Posterior cingulate gyrus (tissue), 11 donors: ENCODE data around the gene TBC1D17.

Experiments
- DNase-seq, 10 donors: peaks; one replicate each; pipeline versions ENCODE4 v3.0.0 to v3.0.0-alpha.2; 2020 to 2021; ENCODE audit warnings: mixed read lengths in 3 of 10
- intact Hi-C: fragments of 100-400 bp; cut with DNase I; formaldehyde crosslinking; loops from one replicate; pipeline ENCODE4 v1.15.1; 2023

TBC1D17 gene

DNA sequence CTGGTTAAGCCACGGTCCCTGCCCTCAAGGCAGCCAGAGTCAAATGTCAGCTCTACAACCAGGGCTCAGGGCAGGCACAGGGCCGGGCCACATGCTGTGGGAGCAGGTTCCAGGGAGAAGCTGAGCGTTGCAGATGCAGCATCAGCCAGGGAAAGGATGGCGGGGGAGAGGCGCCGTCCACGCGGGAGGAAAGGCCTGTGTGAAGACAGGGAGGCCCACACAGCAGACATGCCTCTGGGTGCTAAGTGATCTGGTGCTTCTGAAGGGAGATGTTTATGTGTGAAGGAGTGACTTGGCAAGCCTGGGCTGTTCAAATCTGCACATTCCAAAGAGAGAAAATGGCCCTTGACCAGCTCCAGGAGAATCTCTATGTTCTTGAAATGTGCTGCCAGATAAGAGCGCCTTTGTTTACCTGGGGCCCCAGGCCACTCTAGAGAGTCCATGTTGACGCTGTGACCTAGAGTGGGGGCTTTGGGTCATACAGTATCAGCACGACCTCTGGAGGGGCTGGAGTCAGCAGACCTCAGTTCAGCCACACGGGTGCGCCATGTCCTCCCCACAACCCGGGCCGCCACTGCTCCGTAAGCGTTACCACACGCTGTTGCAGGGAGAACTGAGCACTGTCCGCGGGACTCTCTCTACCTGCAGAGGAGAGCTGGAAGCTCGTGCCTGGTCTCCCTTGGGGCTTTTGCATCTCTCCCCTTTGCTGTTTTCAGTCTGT lies 35.6 kb downstream of the TBC1D17 start:
- intact Hi-C loops, result no loop called here
- peak in 8 of 10 donors; percentile 58 to 96 (median 78) for DNase-seq

- intact Hi-C loops, result no loop called here
- no peak for DNase-seq
Observed at GRCh38 chr19:49913720-49914119, 36.2 kb downstream of the TBC1D17 start.

GRCh38 chr19:49915271-49915670 lies 37.8 kb downstream of the TBC1D17 start:
- intact Hi-C loops, result no loop called here
- no peak for DNase-seq

GRCh38 chr19:49916839-49917733 lies 39.6 kb downstream of the TBC1D17 start:
- intact Hi-C loops, result no loop called here
- peak in 1 of 10 donors; percentile 91 for DNase-seq

- intact Hi-C loops, result no loop called here
- no peak for DNase-seq
Observed at GRCh38 chr19:49918089-49918488, 40.6 kb downstream of the TBC1D17 start.

DNA sequence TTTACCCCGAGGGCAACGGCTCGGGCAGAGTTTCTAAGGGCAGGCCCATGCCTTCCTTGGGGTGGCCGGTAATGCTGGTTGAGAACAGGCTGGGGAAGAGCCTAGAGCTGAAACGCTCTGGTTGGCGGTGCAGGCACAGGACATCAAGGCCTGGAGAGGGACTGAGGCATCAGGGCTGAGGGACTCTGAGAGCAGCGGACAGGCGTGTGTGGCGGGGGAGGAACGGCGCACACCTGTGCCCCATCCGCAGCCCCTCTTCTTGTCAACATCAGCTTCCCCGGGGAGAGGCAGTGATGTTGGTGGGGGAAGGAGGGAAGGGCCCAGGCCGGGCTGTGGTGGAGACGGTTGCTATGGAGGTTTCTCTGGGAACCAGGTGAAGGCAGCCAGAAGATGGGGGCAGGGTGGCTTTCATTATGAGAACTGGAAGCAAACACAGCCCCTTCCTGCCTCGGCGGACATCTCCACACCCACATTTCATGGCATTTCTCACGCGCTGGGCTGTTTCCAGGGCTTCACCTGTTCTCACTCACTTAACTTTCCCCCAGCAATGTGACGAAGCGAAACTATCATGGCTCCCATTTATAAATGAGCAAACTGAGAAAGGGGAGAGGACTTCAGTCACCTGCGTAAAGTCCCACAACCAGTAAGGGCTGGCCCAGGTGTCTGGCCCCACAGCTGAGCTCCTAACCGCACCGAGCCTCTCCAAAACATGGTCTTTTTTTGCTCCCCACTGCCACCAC lies 43.3 kb downstream of the TBC1D17 start:
- DNase-seq, result peak in 2 of 10 donors; percentile 37 to 74
- intact Hi-C loops, result no loop called here

GRCh38 chr19:49921871-49922795 lies 44.6 kb downstream of the TBC1D17 start:
- DNase-seq, result peak in 2 of 10 donors; percentile 20 to 37
- intact Hi-C loops, result no loop called here

DNA sequence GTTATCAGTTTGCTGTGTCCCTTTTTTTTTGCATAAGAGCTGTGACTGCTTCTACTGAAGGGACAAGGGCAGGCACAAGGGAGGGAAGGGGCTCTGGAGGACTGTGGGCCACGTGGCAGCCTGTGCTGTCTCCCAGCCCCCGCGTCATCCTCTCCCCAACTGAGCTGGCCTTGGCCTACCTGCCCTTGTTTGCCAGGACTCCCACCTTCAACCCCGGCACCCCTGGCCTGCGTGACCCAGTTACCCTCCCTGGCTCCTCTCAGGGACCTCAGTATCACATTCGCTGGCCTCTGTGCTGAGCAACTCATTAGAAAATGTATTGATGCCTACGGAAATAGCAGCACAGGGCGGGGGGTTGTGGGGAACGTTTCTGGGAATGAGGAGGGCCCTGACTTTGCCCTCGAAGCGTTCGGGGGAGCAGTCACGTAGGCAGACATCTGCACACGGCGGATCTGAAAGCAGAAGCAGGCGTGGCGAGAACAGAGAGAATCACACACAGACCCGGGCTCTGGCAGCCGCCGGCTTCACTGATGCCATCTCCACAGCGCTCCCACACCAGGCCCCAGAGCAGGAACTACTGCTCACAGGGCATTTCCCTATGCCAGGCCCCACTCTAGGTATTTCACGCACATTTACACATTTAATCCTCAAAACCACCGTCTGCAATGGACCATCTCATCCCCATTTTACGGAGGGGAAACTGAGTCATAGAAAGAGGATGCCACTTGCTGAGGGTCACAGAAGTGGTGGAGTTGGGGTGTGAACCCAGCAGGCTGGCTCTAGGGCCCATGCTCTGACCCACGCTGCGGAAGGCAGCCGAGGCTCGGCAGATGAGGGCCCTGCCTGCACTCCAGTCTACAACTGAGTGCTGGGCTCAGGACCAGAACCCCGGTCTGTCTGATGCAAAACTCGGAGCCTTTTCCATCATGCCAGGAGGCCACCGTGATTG lies 45.8 kb downstream of the TBC1D17 start:
- intact Hi-C loops, result no loop called here
- peak in 3 of 10 donors; percentile 21 to 70 (median 42) for DNase-seq

GRCh38 chr19:49924004-49924880 lies 46.7 kb downstream of the TBC1D17 start:
- DNase-seq, result peak in 2 of 10 donors; percentile 46 to 74
- intact Hi-C loops, result no loop called here

DNA sequence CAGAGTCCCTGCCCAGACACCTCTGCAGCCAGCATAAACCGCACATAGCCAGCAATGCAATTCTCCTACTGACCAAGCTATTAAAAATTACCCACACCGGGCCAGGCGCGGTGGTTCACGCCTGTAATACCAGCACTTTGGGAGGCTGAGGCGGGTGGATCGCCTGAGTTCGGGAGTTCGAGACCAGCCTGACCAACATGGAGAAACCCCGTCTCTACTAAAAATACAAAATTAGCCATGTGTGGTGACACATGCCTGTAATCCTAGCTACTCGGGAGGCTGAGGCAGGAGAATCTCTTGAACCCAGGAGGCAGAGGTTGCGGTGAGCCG lies 47.3 kb downstream of the TBC1D17 start:
- DNase-seq, result peak in 2 of 10 donors; percentile 19 to 57
- intact Hi-C loops, result loop anchor here (5.0 kb wide), 1 partner anchor 407 kb away; no protein-coding TSS in a partner anchor

GRCh38 chr19:49925486-49925885 lies 48.0 kb downstream of the TBC1D17 start:
- peak in 1 of 10 donors; percentile 14 for DNase-seq
- intact Hi-C loops, result loop anchor here (5.0 kb wide), 1 partner anchor 407 kb away; no protein-coding TSS in a partner anchor

DNA sequence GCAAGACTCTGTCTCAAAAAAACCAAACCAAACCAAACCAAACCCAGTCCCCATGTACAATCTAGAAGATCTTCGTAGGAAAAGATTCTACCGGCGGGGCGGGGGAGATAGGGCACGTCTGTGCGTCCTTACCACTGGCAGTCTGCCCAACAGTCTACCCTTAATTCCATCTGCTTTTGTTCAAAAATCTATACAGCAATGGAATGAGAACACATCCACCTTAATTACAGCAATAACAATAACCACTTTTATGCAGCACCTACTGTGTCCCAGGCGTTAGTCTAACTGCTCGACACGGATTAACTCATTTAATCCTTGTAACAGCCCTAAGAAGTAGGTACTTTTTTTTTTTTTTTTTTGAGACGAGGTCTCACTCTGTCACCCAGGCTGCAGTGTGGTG lies 49.0 kb downstream of the TBC1D17 start:
- peak in 1 of 10 donors; percentile 7 for DNase-seq
- intact Hi-C loops, result loop anchor here (5.0 kb wide), 1 partner anchor 406 kb away; no protein-coding TSS in a partner anchor

- intact Hi-C loops, result loop anchor here (5.0 kb wide), 1 partner anchor 405 kb away; no protein-coding TSS in a partner anchor
- peak in 2 of 10 donors; percentile 1 to 56 for DNase-seq
Observed at GRCh38 chr19:49927526-49928264, 50.2 kb downstream of the TBC1D17 start.

- intact Hi-C loops, result loop anchor here (5.0 kb wide), 1 partner anchor 403 kb away; no protein-coding TSS in a partner anchor
Observed at GRCh38 chr19:49929121-49929610, 51.7 kb downstream of the TBC1D17 start, which contains the start of the genes ATF5 and NUP62. Gene ATF5 (plus strand): TSS chr19:49929205. CDS start chr19:49930851, 1,646 bp downstream. Gene NUP62 (minus strand): TSS chr19:49929504. CDS start chr19:49909807, 19,697 bp downstream.

DNA sequence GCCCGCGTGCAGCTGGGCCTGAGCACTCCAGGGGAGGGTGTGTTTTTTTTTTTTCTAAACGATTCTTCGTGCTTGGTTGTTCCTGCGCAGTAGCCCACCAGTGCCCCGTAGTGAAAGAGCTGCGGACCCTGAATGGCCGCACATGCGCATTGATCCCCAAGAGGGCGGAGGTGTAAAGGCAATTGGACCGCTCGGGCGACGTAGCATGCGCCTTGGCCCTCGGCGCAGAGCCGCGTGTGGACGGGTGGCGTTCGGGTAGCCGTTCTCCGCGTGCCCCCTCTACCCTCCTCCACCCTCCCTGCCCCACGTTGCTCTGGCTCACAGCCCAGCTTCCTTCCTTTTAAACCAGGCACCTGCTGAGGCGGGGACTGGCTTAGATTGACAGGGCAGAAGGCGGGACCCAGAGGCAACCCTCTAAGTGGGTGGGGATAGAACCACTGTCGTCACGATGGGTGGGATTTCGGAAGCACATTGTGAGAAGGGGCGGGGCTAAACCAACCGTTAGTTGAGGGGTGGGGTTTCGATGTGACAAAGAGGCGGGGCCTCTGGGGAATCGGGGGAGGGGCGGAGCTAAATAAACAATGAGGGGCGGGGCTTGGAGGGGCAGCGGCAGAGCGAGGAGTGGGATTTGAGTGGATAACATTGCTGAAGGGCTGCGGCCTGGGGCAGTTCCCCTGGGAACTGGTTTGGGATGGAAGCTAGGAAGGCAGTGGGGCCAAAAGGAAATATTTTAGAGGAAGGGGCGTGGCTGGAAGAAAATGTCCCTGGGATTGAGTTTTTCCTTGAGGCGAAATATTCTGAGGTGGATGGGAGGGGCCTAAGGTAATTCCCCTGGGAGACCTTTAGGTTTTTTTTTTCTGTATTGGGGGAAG lies 52.3 kb downstream of the TBC1D17 start:
- intact Hi-C loops, result loop anchor here (5.0 kb wide), 1 partner anchor 402 kb away; no protein-coding TSS in a partner anchor

More at GRCh38 chr19:49929121-49929610, 51.7 kb downstream of the TBC1D17 start, which contains the start of the genes ATF5 and NUP62:
- peak; percentile 72 to 97 (median 80) for DNase-seq

More for the DNA sequence above, 52.3 kb downstream of the TBC1D17 start:
- peak; percentile 84 to 99 (median 92) for DNase-seq
